ENCODE measurements around the gene EMID1. TPM values are rescaled to one million over a fixed set of nuclear protein-coding genes. Genes with fewer than 3 reads are reported as not detected.

The EMID1 gene
- polyA plus RNA-seq, 1 of the 3 experiments (the other 2 are of a cell fraction), result 1.1 TPM

DNA sequence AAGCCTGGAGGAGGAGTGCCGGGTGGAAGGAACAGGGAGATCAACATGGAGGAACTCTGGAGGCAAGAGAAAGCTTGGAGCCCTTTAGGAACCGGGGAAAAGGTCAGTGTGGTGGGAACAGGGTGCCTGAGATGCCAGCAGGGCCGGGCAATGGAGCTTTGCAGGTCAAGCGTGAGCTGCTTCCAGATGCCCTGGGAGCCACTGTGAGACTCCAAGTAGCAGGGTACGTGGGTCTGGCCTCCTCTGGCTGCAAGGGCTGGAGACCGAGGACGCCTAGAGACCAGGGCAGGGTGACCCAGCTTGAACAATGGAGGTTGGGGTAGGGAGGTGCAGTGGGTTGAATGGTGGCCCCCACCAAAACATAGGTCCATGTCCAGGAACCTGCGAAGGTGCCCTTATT, 15.6 kb upstream of the EMID1 start:
- Histone ChIP-seq H3F3A (replicated peaks; ENCODE audit: insufficient read depth) (no peaks in the 10 kb centered on the region), H3K9me2 (no peaks in the 10 kb centered on the region), H3K79me2 (ENCODE audit: insufficient read depth) (no peaks in the 10 kb centered on the region), H3K4me2 (no peak overlapping the region), H3K4me1 (ENCODE audit: control insufficient read depth in 1 of 2, insufficient read depth in 2 of 2, low read depth in 1 of 2, low read length in 1 of 2) (no peaks in the 10 kb centered on the region; a peak in 1 of 4 replicates), H3K36me3 (replicated peaks in 1 of 2; ENCODE audit: control insufficient read depth in 1 of 2, insufficient read depth in 2 of 2, low read length in 1 of 2) (no peaks in the 10 kb centered on the region), H3K27me3 (ENCODE audit: insufficient read depth) (no peaks in the 10 kb centered on the region), H4K20me1 (ENCODE audit: insufficient read depth) (no peaks in the 10 kb centered on the region), H3K9me3 (no peaks in the 10 kb centered on the region), H3K4me3 (ENCODE audit: low read depth in 2 of 2, low read length in 1 of 2) (no peak overlapping the region), H3K27ac (ENCODE audit: low read depth in 2 of 2, low read length in 1 of 2) (no peak overlapping the region), H3K9ac (no peak overlapping the region), H2AFZ (ENCODE audit: low read depth) (no peak overlapping the region)
- 72% methylated on average over 7 of the region's 8 CpGs for WGBS (ENCODE audit: low lambda C conversion rate)
- no peak for DNase-seq
- ChIA-PET CTCF (interaction anchor here (0.7 to 1.4 kb wide), 3 partner anchors 14 to 55 kb away, joined by 3 to 5 read pairs (median 4); no protein-coding TSS in a partner anchor), POLR2A (interaction anchor here (0.8 kb wide), 1 partner anchor 29 kb away, joined by 3 read pairs; no protein-coding TSS in a partner anchor)
- no peak for TF ChIP-seq YY1 (IDR thresholded peaks at IDR 0.05; ENCODE audit: low read depth)
- TF ChIP-seq GABPA (IDR thresholded peaks at IDR 0.05; ENCODE audit: low read depth), result no peak
- no peak for TF ChIP-seq USF2 (IDR thresholded peaks at IDR 0.05; ENCODE audit: borderline replicate concordance, low read depth, low read length)
- TF ChIP-seq EZH2phosphoT487 (IDR thresholded peaks at IDR 0.05; ENCODE audit: borderline replicate concordance, low read depth), result no peak
- TF ChIP-seq FOXJ3 (CRISPR knock-in tag; IDR thresholded peaks at IDR 0.05), result no peak
- no peak for TF ChIP-seq MXI1 (IDR thresholded peaks at IDR 0.05; ENCODE audit: low read depth, low read length)
- no peak for TF ChIP-seq POLR2AphosphoS5 (IDR thresholded peaks at IDR 0.05; ENCODE audit: low read depth, low read length)
- TF ChIP-seq RCOR1 (IDR thresholded peaks at IDR 0.05; ENCODE audit: low read length), result no peak
- TF ChIP-seq, protein P1, sequence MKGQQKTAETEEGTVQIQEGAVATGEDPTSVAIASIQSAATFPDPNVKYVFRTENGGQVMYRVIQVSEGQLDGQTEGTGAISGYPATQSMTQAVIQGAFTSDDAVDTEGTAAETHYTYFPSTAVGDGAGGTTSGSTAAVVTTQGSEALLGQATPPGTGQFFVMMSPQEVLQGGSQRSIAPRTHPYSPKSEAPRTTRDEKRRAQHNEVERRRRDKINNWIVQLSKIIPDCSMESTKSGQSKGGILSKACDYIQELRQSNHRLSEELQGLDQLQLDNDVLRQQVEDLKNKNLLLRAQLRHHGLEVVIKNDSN (IDR thresholded peaks at IDR 0.05; ENCODE audit: borderline replicate concordance, low read depth), result no peak
- TF ChIP-seq NRF1 (IDR thresholded peaks at IDR 0.05; ENCODE audit: low read depth, low read length), result no peak
- no peak for TF ChIP-seq REST (IDR thresholded peaks at IDR 0.05; ENCODE audit: low read depth, low read length)
- TF ChIP-seq TEAD4 (IDR thresholded peaks at IDR 0.05; ENCODE audit: borderline replicate concordance, insufficient read depth), result no peak
- TF ChIP-seq SMC3 (IDR thresholded peaks at IDR 0.05; ENCODE audit: low read depth, low read length), result no peak
- TF ChIP-seq JUND (IDR thresholded peaks at IDR 0.05), result no peak
- TF ChIP-seq ZBTB33 (IDR thresholded peaks at IDR 0.05; ENCODE audit: borderline replicate concordance, low read depth), result no peak
- no peak for TF ChIP-seq MAX (IDR thresholded peaks at IDR 0.05; ENCODE audit: low read depth)
- TF ChIP-seq FOXM1 (IDR thresholded peaks at IDR 0.05; ENCODE audit: low read depth), result no peak
